IMR-90 (cell line): ENCODE data around the gene ME3. TPM values are rescaled to one million over a fixed set of nuclear protein-coding genes. Genes with fewer than 3 reads are reported as not detected.

ENCODE experiments used
- ATAC-seq: fragments of 200-7000 bp; cut with Tn5 transposase; 2 replicates; pipeline ENCODE4 v1.9.1; 2020; ENCODE audit warnings: low read depth, mild to moderate bottlenecking, moderate library complexity
- BruUV-seq: library from RNA; stranded (reverse); fragments of 400-500 nt; replicated peaks from 2 replicates; lab custom pipeline; 2021; lab: Mats Ljungman, UMichigan
- CTCF ChIA-PET: fragments of 300-600 bp; formaldehyde crosslinking; extraction: SDS; loops from one replicate; lab custom pipeline; 2021; ENCODE audit warnings: antibody characterized with exemption; lab: Yijun Ruan, JAX
- POLR2A ChIA-PET: fragments of 300-600 bp; sonication (Branson Sonifier 250); formaldehyde crosslinking; loops from one replicate; lab custom pipeline; 2022; ENCODE audit warnings: antibody characterized with exemption; ENCODE audit not compliant: unreplicated experiment; lab: Charles Lee
- DNase-seq: peaks from one replicate; pipeline ENCODE4 v3.0.0; 2013
- H2AFZ ChIP-seq: replicated peaks from 2 replicates; pipeline ENCODE3; 2013; ENCODE audit warnings: low read length, mild to moderate bottlenecking; ENCODE audit not compliant: poor library complexity
- H2AK5ac ChIP-seq: 2 replicates; pipeline ENCODE4 v1.6.1; 2013; ENCODE audit warnings: low read depth, low read length, inconsistent platforms
- H2AK9ac ChIP-seq: replicated peaks from 2 replicates; pipeline ENCODE3; 2013; ENCODE audit warnings: mild to moderate bottlenecking, low read depth, low read length, moderate library complexity; ENCODE audit not compliant: poor library complexity
- H2BK120ac ChIP-seq: 2 replicates; pipeline ENCODE4 v1.6.1; 2013; ENCODE audit warnings: low read depth, low read length, inconsistent platforms
- H2BK15ac ChIP-seq: 3 replicates; pipeline ENCODE4 v1.6.1; 2013; ENCODE audit warnings: low read depth, low read length, inconsistent platforms
- H2BK20ac ChIP-seq: 2 replicates; pipeline ENCODE4 v1.6.1; 2013; ENCODE audit warnings: low read depth, mild to moderate bottlenecking, inconsistent platforms, low read length, moderate library complexity
- H2BK5ac ChIP-seq: 2 replicates; pipeline ENCODE4 v1.6.1; 2013; ENCODE audit warnings: mild to moderate bottlenecking, low read depth, low read length, inconsistent platforms; ENCODE audit not compliant: poor library complexity, severe bottlenecking
- H3K14ac ChIP-seq: replicated peaks from 2 replicates; pipeline ENCODE4 v1.6.1; 2013; ENCODE audit warnings: low read depth, low read length, inconsistent platforms
- H3K18ac ChIP-seq: 2 replicates; pipeline ENCODE4 v1.6.1; 2013; ENCODE audit warnings: low read depth, low read length, control low read depth
- H3K23ac ChIP-seq: 2 replicates; pipeline ENCODE4 v1.6.1; 2013; ENCODE audit warnings: low read depth, low read length, inconsistent platforms
- H3K27ac ChIP-seq: 2 replicates; pipeline ENCODE4 v1.5.1; 2013; ENCODE audit warnings: mild to moderate bottlenecking, control low read depth, low read length; ENCODE audit not compliant: insufficient read depth
- H3K27me3 ChIP-seq: 2 replicates; pipeline ENCODE4 v1.6.1; 2013; ENCODE audit warnings: low read length; ENCODE audit not compliant: control insufficient read depth, insufficient read depth
- H3K36me3 ChIP-seq: 2 replicates; pipeline ENCODE4 v1.6.1; 2013; ENCODE audit warnings: low read length, mixed read lengths; ENCODE audit not compliant: control insufficient read depth, insufficient read depth
- H3K4ac ChIP-seq: 2 replicates; pipeline ENCODE4 v1.6.1; 2013; ENCODE audit warnings: low read depth, low read length, inconsistent platforms
- H3K4me1 ChIP-seq: 2 replicates; pipeline ENCODE4 v1.6.1; 2013; ENCODE audit warnings: low read length, mixed read lengths; ENCODE audit not compliant: control insufficient read depth, insufficient read depth
- H3K4me2 ChIP-seq: 2 replicates; pipeline ENCODE4 v1.6.1; 2013; ENCODE audit warnings: low read depth, mild to moderate bottlenecking, control low read depth, low read length, moderate library complexity
- H3K4me3 ChIP-seq: 2 replicates; pipeline ENCODE4 v1.5.1; 2013; ENCODE audit warnings: low read depth, mild to moderate bottlenecking, control low read depth, low read length, moderate library complexity; ENCODE audit not compliant: insufficient read depth
- H3K56ac ChIP-seq: 2 replicates; pipeline ENCODE4 v1.6.1; 2013; ENCODE audit warnings: low read length, inconsistent platforms; ENCODE audit not compliant: insufficient read depth; ENCODE audit errors: extremely low read depth
- H3K79me1 ChIP-seq, 2 experiments: 2 replicates each; pipeline ENCODE4 v1.6.1; 2013; ENCODE audit warnings: low read length in 2 of 2, inconsistent platforms in 1 of 2, low read depth in 1 of 2
- H3K9ac ChIP-seq: 2 replicates; pipeline ENCODE4 v1.6.1; 2013; ENCODE audit warnings: low read depth, low read length, control low read depth
- H3K9me1 ChIP-seq: 2 replicates; pipeline ENCODE4 v1.6.1; 2013; ENCODE audit warnings: low read length, inconsistent platforms; ENCODE audit not compliant: insufficient read depth
- H3K9me3 ChIP-seq: 2 replicates; pipeline ENCODE4 v1.6.1; 2013; ENCODE audit warnings: low read length; ENCODE audit not compliant: control insufficient read depth, insufficient read depth
- H4K20me1 ChIP-seq: 2 replicates; pipeline ENCODE4 v1.6.1; 2013; ENCODE audit warnings: low read length, inconsistent platforms; ENCODE audit not compliant: insufficient read depth
- H4K5ac ChIP-seq: 2 replicates; pipeline ENCODE4 v1.6.1; 2013; ENCODE audit warnings: mild to moderate bottlenecking, low read depth, low read length, control low read depth
- H4K8ac ChIP-seq, 2 experiments: 2 replicates each; pipeline ENCODE4 v1.6.1; 2013; ENCODE audit warnings: low read depth in 2 of 2, low read length in 2 of 2, control low read depth in 1 of 2, inconsistent platforms in 1 of 2
- H4K91ac ChIP-seq: 2 replicates; pipeline ENCODE4 v1.6.1; 2013; ENCODE audit warnings: low read depth, low read length, inconsistent platforms; ENCODE audit not compliant: insufficient read depth
- BHLHE40 ChIP-seq: fragments of 150-350 bp; IDR thresholded peaks from 2 replicates; pipeline ENCODE4 v1.6.1; 2016; ENCODE audit warnings: mild to moderate bottlenecking, low read depth, low read length
- CEBPB ChIP-seq: IDR thresholded peaks from 2 replicates; pipeline ENCODE4 v1.6.1; 2012; ENCODE audit warnings: low read depth, low read length, improper control_type of control experiment
- CHD1 ChIP-seq: IDR thresholded peaks from 2 replicates; pipeline ENCODE4 v1.6.1; 2012; ENCODE audit warnings: low read depth, low read length, improper control_type of control experiment
- ELK1 ChIP-seq: fragments of 150-350 bp; IDR thresholded peaks from 2 replicates; pipeline ENCODE4 v1.6.1; 2016; ENCODE audit warnings: low read depth, mild to moderate bottlenecking, low read length, moderate library complexity, borderline replicate concordance
- FOS ChIP-seq: fragments of 150-350 bp; IDR thresholded peaks from 2 replicates; pipeline ENCODE4 v1.6.1; 2016; ENCODE audit warnings: low read depth, low read length
- MAZ ChIP-seq: IDR thresholded peaks from 2 replicates; pipeline ENCODE4 v1.6.1; 2012; ENCODE audit warnings: low read depth, mild to moderate bottlenecking, low read length, improper control_type of control experiment, moderate library complexity, borderline replicate concordance
- MXI1 ChIP-seq: IDR thresholded peaks from 2 replicates; pipeline ENCODE4 v1.6.1; 2012; ENCODE audit warnings: low read depth, mild to moderate bottlenecking, low read length, moderate library complexity, borderline replicate concordance
- NFE2L2 ChIP-seq: fragments of 150-350 bp; IDR thresholded peaks from 2 replicates; pipeline ENCODE4 v1.6.1; 2016; ENCODE audit warnings: low read depth, mild to moderate bottlenecking, low read length
- POLR2A ChIP-seq: IDR thresholded peaks from 2 replicates; pipeline ENCODE4 v1.6.1; 2012; ENCODE audit warnings: mild to moderate bottlenecking, low read depth, low read length
- RAD21 ChIP-seq: IDR thresholded peaks from 2 replicates; pipeline ENCODE4 v1.6.1; 2012; ENCODE audit warnings: low read length, improper control_type of control experiment
- USF2 ChIP-seq: fragments of 150-350 bp; IDR thresholded peaks from 2 replicates; pipeline ENCODE4 v1.6.1; 2017; ENCODE audit warnings: mild to moderate bottlenecking, antibody characterized with exemption, low read length, low read depth
- WGBS, 2 experiments: methylation state at CpG; one replicate each; pipeline versions ENCODE4 v1.1.5 to v1.1.7; 2013; ENCODE audit warnings: missing lambda C conversion rate in 2 of 2; ENCODE audit not compliant: insufficient read length in 1 of 2; ENCODE audit errors: extremely low coverage in 2 of 2; 5-methylcytosine and 5-hydroxymethylcytosine counted together
- dilution Hi-C: fragments of 300-500 bp; cut with HindIII; formaldehyde crosslinking; loops from one replicate; pipeline ENCODE4 v1.14.3; 2018; ENCODE audit warnings: low sequenced_read_pairs; ENCODE audit not compliant: unreplicated experiment
- in situ Hi-C: fragments of 300-500 bp; cut with MboI; formaldehyde crosslinking; loops from 3 replicates; pipeline ENCODE4 v1.14.3; 2019; ENCODE audit warnings: low sequenced_read_pairs, inconsistent platforms, mixed read lengths
- intact Hi-C: fragments of 100-400 bp; cut with micrococcal nuclease; formaldehyde crosslinking; loops from 2 replicates; pipeline ENCODE4 v1.10.0; 2022
- polyA plus RNA-seq, 3 experiments: library from polyadenylated mRNA; depleted of rRNA; stranded (reverse); fragments of >200 nt; gene quantifications; 2 replicates each; pipeline ENCODE4 v1.2.3, GENCODE V29; 2012; ENCODE audit warnings: low replicate concordance in 1 of 3
- total RNA-seq: library from RNA; depleted of rRNA; stranded (reverse); fragments of >200 nt; gene quantifications from 2 replicates; pipeline ENCODE4 v1.2.3, GENCODE V29; 2012

Gene ME3
- total and polyA plus RNA-seq, 2 of the 4 experiments (the other 2 are of a cell fraction): 7.8 to 9.0 TPM

GRCh38 chr11:86511086-86511551 lies 161.3 kb downstream of the ME3 start:
- POLR2A ChIA-PET: no interaction called here
- Histone ChIP-seq H3K9me1 (peaks cover 9% of the 10 kb centered on the region), H4K5ac (no peak overlapping the region), H2BK120ac (peak overlapping the region; percentile 74), H3K36me3 (no peaks in the 10 kb centered on the region), H3K14ac (peak overlapping the region; percentile 74), H3K18ac (peak overlapping the region; percentile 66; the same call in 1 of the 2 replicates), H3K23ac (0 out of 2 replicates have a peak overlapping the region, but pooled peaks have one; percentile 33), H3K9ac (no peak overlapping the region), H3K27ac (no peak overlapping the region), H3K4me1 (peaks cover 7% of the 10 kb centered on the region), H2BK20ac (peak overlapping the region; percentile 85), H4K8ac (peak overlapping the region in 1 of 2 experiments; percentile 41; a peak in 1 of 4 replicates), H3K4me2 (peak overlapping the region; percentile 20; the same call in 1 of the 2 replicates), H4K91ac (no peak overlapping the region), H3K79me1 (no peaks in the 10 kb centered on the region), H3K27me3 (no peaks in the 10 kb centered on the region), H3K9me3 (peaks cover 3% of the 10 kb centered on the region), H2BK15ac (peak overlapping the region; percentile 21; the same call in 2 of the 3 replicates), H2AFZ (no peak overlapping the region), H4K20me1 (no peaks in the 10 kb centered on the region), H2BK5ac (peak overlapping the region; percentile 44), H3K4ac (peak overlapping the region; percentile 65), H2AK9ac (no peak overlapping the region), H3K4me3 (no peak overlapping the region), H2AK5ac (peak overlapping the region; percentile 67; the same call in 1 of the 2 replicates), H3K56ac (no peak overlapping the region)
- in situ Hi-C loops: no loop called here
- BruUV-seq: no TSS peak
- DNase-seq: peak; percentile 79
- dilution Hi-C loops: no loop called here
- intact Hi-C loops: no loop called here
- CTCF ChIA-PET: no interaction called here
- WGBS, 2 experiments: 100% methylated on average over 1 of the region's 3 CpGs; no CpG with 5 or more reads in 1 of the 2 experiments
- ATAC-seq: peak; percentile 40; the same call in 1 of the 2 replicates
- no peak for TF ChIP-seq ELK1
- TF ChIP-seq BHLHE40: no peak
- no peak for TF ChIP-seq MAZ
- TF ChIP-seq CHD1: no peak
- no peak for TF ChIP-seq RAD21
- peak; percentile 60 for TF ChIP-seq FOS
- TF ChIP-seq NFE2L2: 0 out of 2 replicates have a peak, but pooled peaks have one; percentile 10
- no peak for TF ChIP-seq MXI1
- TF ChIP-seq POLR2A: no peak
- no peak for TF ChIP-seq USF2
- peak; percentile 81 for TF ChIP-seq CEBPB
